ENCODE measurements around the gene SLX9.

GRCh38 chr21:45013260-45013841 lies 73.5 kb downstream of the SLX9 start:
- TF ChIP-seq POLR2A (IDR thresholded peaks at IDR 0.05; ENCODE audit: low read depth, low read length) (no peak), SPI1 (IDR thresholded peaks at IDR 0.05; ENCODE audit: low read depth, low read length) (no peak)
